Measurements from ENCODE around the gene AUTS2.

DNA sequence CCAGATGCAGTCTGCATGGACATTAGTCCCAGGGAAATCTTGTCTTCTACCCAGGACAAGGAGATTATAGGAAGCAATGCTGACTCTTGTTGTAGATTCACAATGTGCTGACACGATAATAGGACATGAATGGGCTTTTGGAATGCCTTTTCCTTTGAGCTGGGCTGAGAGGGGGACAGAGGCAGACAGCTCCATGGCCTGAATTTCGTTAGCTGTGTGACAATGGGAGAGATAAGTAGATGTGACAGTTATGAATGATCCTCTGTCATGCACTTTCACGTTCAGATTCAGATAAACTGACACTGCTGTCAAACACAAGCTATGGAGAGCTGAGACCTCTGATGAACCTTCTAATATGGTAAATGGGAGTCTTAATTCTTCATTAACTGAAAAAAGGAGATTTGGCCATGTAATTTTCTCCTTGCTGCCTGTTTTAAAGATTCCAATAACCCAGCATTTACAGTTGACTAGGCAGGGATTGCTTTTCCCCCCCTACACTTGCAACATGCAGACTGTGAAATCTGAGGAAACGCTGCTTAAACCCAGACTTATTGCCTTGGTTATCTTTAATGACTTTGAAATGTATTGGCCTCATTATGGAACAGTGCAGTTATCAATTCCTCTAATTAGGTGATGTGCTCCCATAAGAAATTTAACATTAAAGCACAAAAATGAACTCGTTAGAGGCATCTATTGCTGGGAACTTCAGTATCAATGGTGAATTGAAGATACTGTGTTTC lies 669.3 kb downstream of the AUTS2 start:
- TF ChIP-seq POLR2A (IDR thresholded peaks at IDR 0.05): no peak
- TF ChIP-seq CTCF (IDR thresholded peaks at IDR 0.05): no peak
